Heart left ventricle (tissue), 16 donors: ENCODE measurements around the gene KLHL5. TPM values are rescaled to one million over a fixed set of nuclear protein-coding genes. Genes with fewer than 3 reads are reported as not detected.
"Not testable (repeated sequence)": the region's sequence is repeated elsewhere in the genome, so short reads cannot be mapped to it uniquely, and the experiment has no call there.

Experiments
- ATAC-seq, 4 donors: fragments of 200-7000 bp; cut with Tn5 transposase; one replicate each; pipeline ENCODE4 v1.9.1; 2020 to 2022; ENCODE audit warnings: moderate library complexity in 4 of 4, mild to moderate bottlenecking in 3 of 4, moderate number of reproducible peaks in 1 of 4
- DNase-seq, 5 donors: peaks; one replicate each; pipeline ENCODE4 v3.0.0-alpha.2; 2020
- H3K27ac ChIP-seq, 12 donors: fragments of 200-600 bp; sonication (generic) in 4 of 12; one replicate each; pipeline versions ENCODE4 v1.5.0 to v1.8.0; 2016 to 2022; ENCODE audit warnings: mild to moderate bottlenecking in 2 of 12
- H3K27me3 ChIP-seq, 9 donors: fragments of 200-600 bp; sonication (generic) in 2 of 9; one replicate each; pipeline versions ENCODE4 v1.5.1 to v1.8.0; 2016 to 2022; ENCODE audit warnings: mild to moderate bottlenecking in 3 of 9
- H3K36me3 ChIP-seq, 9 donors: fragments of 200-600 bp; sonication (generic) in 2 of 9; one replicate each; pipeline versions ENCODE4 v1.5.0 to v1.8.0; 2018 to 2022; ENCODE audit warnings: mild to moderate bottlenecking in 2 of 9
- H3K4me1 ChIP-seq, 12 donors: fragments of 200-600 bp; sonication (generic) in 4 of 12; one replicate each; pipeline versions ENCODE4 v1.5.0 to v1.8.0; 2016 to 2022; ENCODE audit warnings: mild to moderate bottlenecking in 3 of 12
- H3K4me3 ChIP-seq, 12 donors: fragments of 200-600 bp; sonication (generic) in 4 of 12; one replicate each; pipeline versions ENCODE4 v1.5.0 to v1.8.0; 2017 to 2022; ENCODE audit warnings: mild to moderate bottlenecking in 9 of 12, moderate library complexity in 4 of 12
- H3K9me3 ChIP-seq, 12 donors: fragments of 200-600 bp; sonication (generic) in 4 of 12; one replicate each; pipeline versions ENCODE4 v1.5.0 to v1.8.0; 2016 to 2022; ENCODE audit warnings: mild to moderate bottlenecking in 1 of 12
- POLR2A ChIP-seq, 2 donors: fragments of 450-650 bp; IDR thresholded peaks; one replicate each; pipeline ENCODE4 v1.6.1; 2017; ENCODE audit warnings: antibody characterized with exemption in 2 of 2, mild to moderate bottlenecking in 2 of 2, moderate library complexity in 2 of 2
- WGBS, 4 donors: extraction: QIAGEN DNeasy Blood & Tissue Kit in 2 of 4; methylation state at CpG; one replicate each; pipeline versions ENCODE4 v1.1.5 to v1.1.7; 2013 to 2018; 5-methylcytosine and 5-hydroxymethylcytosine counted together
- intact Hi-C, 10 donors: fragments of 100-400 bp; cut with DNase I; formaldehyde crosslinking; loops; one replicate each; pipeline versions ENCODE4 v1.11.1 to v1.14.2; 2022
- polyA plus RNA-seq, 2 donors: library from polyadenylated mRNA; stranded (reverse); fragments of 200-250 nt; gene quantifications; one replicate each; pipeline ENCODE4 v1.2.3, GENCODE V29; 2013
- total RNA-seq, 9 donors: library from RNA; depleted of rRNA in 2 of 9; stranded (reverse); fragments of >200 nt in 2 of 9; fragmentation: NEBNext Ultra II Directional in 3 of 9; extraction: Animal tissue kit (Norgen Biotek cat#: 25700) in 3 of 9; gene quantifications; one replicate each; pipeline versions ENCODE4 v1.1.0 to v1.2.4, GENCODE V29; 2016 to 2023
- TF ChIP-seq, protein P1 (sequence below), 12 donors: fragments of 200-600 bp; sonication (generic) in 4 of 12; IDR thresholded peaks; one replicate each; pipeline versions ENCODE4 v1.5.0 to v1.8.0; 2018 to 2022; ENCODE audit warnings: antibody characterized with exemption in 12 of 12, mild to moderate bottlenecking in 5 of 12
- donor health status: ischemic (EF 13 %, LVEDD 7.1; RV severe dilation, severe dysfunction).
- donor health status: healthy with polysubstance abuse.
- donor health status: DM: no; HTN: yes; CAD: no.
- donor health status: DM: no; HTN: no; CAD: no.
- donor health status: ischemic (EF 25% LVEDD 6.9; RV normal size, moderate dysfunction).
- donor health status: ischemic (EF 25% LVEDD 5.7; RV mildly dilated, moderate dysfunction).
- donor health status: healthy.
- donor health status: DM: yes; HTN: yes; CAD: no.
- donor health status: ischemic (EF 35%, LVEDD 5.7; RV mildly dilated, moderate dysfunction).
- donor health status: nonischemic (EF 11% LVEDD 7.7; RV severe dilation, severe dysfunction).
- donor health status: DM: yes; HTN: yes; CAD: no.
- donor health status: PGD.
- donor health status: ischemic (EF 29% LVEDD 5.4; RV normal size, mild dysfunction).
- donor health status: nonischemic (EF 23%, LVEDD 6.1; RV moderate dilation, normal function).

The KLHL5 gene
- total and polyA plus RNA-seq, 11 donors: 3.3 to 28.5 (median 12.6) TPM

DNA sequence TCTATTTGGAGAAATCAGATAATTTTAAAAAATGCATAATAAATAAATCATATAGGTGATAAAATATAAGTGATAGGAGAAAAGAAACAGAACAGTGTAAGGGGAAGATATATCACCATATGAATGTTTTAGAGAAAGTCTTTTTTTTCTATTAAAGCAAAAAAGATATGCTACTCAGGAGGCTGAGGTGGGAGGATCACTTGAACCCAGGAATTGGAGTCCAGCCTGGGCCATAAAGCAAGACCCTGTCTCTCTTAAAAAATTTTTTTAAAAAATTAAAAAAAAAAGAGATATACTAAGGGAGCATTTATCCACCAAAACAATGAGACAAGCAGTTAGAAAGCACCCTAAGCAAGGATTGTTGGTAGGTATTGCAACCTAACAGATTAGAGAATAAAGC is 35.9 kb upstream of the KLHL5 start:
- no peaks in the 10 kb centered on the region for H3K27me3 ChIP-seq
- TF ChIP-seq, protein P1, sequence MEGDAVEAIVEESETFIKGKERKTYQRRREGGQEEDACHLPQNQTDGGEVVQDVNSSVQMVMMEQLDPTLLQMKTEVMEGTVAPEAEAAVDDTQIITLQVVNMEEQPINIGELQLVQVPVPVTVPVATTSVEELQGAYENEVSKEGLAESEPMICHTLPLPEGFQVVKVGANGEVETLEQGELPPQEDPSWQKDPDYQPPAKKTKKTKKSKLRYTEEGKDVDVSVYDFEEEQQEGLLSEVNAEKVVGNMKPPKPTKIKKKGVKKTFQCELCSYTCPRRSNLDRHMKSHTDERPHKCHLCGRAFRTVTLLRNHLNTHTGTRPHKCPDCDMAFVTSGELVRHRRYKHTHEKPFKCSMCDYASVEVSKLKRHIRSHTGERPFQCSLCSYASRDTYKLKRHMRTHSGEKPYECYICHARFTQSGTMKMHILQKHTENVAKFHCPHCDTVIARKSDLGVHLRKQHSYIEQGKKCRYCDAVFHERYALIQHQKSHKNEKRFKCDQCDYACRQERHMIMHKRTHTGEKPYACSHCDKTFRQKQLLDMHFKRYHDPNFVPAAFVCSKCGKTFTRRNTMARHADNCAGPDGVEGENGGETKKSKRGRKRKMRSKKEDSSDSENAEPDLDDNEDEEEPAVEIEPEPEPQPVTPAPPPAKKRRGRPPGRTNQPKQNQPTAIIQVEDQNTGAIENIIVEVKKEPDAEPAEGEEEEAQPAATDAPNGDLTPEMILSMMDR (IDR thresholded peaks at IDR 0.05): no peak
- no peak for TF ChIP-seq POLR2A (IDR thresholded peaks at IDR 0.05)
- no peak for DNase-seq
- no peak overlapping the region for H3K4me3 ChIP-seq
- no peaks in the 10 kb centered on the region for H3K9me3 ChIP-seq
- intact Hi-C loops: no loop called here
- no peaks in the 10 kb centered on the region for H3K36me3 ChIP-seq
- no peak for ATAC-seq
- H3K27ac ChIP-seq: no peak overlapping the region
- H3K4me1 ChIP-seq: peaks cover 0 to 18% (median 0%) of the 10 kb centered on the region in 12 donors

DNA sequence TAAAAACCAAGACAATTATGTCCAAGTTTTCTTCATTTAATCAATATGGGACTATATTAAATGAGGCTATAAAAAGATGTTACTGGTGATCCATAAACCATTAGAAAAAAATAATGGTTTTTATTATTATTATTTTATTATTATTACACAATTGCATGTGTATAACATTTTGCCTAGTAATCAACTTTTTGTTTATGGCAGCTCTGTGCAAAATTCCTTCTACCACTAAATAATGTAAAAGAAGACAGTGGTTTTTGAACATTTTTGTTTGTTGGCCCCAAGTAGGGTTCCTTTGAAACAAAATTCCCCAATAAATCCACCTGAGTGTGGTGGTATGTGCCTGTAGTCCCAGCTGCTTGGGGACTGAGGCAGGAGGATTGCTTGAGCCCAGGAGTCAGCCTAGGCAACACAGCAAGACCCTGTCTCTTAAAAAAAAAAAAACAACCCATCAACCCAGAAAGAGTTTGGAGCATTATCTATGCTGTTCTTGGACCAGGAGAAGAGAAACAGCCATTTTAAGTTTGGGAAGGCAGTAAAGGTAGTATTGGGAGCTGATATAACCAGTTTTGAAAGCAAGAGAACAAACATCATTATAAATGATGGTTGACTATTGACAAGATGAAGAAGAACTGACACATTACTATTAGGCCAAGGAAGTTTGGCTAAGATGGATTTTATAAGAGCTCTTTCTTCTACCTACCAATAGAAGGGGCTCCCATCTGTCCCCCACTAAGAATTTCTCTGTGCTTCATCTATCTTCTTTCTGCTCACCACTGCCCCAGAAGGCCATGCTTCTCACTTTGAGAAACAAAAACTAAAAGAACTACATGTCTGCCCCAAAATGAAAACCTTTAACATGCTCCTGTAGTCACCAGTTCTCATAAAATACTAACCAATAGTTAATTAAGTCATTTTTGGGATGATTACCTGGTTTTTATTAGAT is 32.0 kb upstream of the KLHL5 start:
- H3K9me3 ChIP-seq: no peaks in the 10 kb centered on the region
- peak overlapping the region in 1 of 12 donors; percentile 17 for H3K27ac ChIP-seq
- ATAC-seq: no peak
- H3K4me3 ChIP-seq: peak overlapping the region in 1 of 12 donors; percentile 46
- H3K36me3 ChIP-seq: no peaks in the 10 kb centered on the region
- TF ChIP-seq, protein P1 (IDR thresholded peaks at IDR 0.05): no peak
- TF ChIP-seq POLR2A (IDR thresholded peaks at IDR 0.05): no peak
- H3K4me1 ChIP-seq: peaks cover 0 to 26% (median 0%) of the 10 kb centered on the region in 12 donors
- intact Hi-C loops: no loop called here
- DNase-seq: no peak
- H3K27me3 ChIP-seq: no peaks in the 10 kb centered on the region

DNA sequence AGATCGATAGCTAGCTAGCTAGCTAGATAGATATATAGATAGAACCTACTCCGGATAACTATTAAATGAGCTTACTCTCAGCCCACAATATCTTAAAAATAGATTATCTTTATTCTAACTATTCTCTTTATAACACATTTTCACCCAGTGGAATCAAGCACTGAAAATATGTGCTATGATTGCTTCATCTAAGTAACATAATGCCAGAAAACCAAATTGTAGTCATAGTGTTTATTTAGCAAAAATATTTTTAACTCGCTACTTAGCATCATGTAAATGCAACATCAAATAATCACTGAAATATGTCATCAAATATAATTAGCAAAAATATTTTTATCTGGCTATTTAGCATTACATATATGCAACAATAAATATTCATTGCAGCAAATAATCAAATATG is 31.3 kb upstream of the KLHL5 start:
- ATAC-seq (no peak), DNase-seq (no peak)
- TF ChIP-seq, protein P1 (IDR thresholded peaks at IDR 0.05): no peak
- TF ChIP-seq POLR2A (IDR thresholded peaks at IDR 0.05): no peak
- intact Hi-C loops: no loop called here
- H3K27ac ChIP-seq: peak overlapping the region in 1 of 12 donors; percentile 17
- no peaks in the 10 kb centered on the region for H3K36me3 ChIP-seq
- 87 to 91% (median 89%) methylated on average over 3 of the region's 3 CpGs for WGBS, 4 donors
- no peaks in the 10 kb centered on the region for H3K9me3 ChIP-seq
- peaks cover 0 to 23% (median 0%) of the 10 kb centered on the region in 12 donors for H3K4me1 ChIP-seq
- peak overlapping the region in 1 of 12 donors; percentile 46 for H3K4me3 ChIP-seq
- H3K27me3 ChIP-seq: no peaks in the 10 kb centered on the region

DNA sequence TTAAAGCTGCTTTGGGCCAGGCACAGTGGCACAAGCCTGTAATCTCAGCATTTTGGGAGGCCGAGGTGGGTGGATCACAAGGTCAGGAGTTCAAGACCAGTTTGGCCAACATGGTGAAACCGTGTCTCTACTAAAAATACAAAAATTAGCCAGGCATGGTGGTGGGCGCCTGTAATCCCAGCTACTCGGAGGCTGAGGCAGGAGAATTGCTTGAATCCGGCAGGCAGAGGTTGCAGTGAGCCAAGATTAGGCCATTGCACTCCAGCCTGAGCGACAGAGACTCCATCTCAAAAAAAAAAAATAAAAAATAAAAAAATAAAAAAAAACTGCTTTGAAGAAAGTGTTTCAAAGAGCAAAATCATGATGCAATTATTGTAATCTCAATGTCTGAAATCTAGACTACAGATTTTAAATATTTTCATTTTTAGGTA is 30.4 kb upstream of the KLHL5 start:
- WGBS, 4 donors: 88 to 93% (median 92%) methylated on average over 6 of the region's 6 CpGs
- intact Hi-C loops, ATAC-seq: not testable (repeated sequence)

More for the DNA sequence above, 30.4 kb upstream of the KLHL5 start:
- Histone ChIP-seq H3K4me3 (peak overlapping the region in 1 of 12 donors; percentile 46), H3K4me1 (peaks cover 0 to 22% (median 0%) of the 10 kb centered on the region in 12 donors), H3K27ac (peak overlapping the region in 1 of 12 donors; percentile 51)
- not testable (repeated sequence) for DNase-seq, H3K27me3 ChIP-seq, H3K36me3 ChIP-seq, H3K9me3 ChIP-seq
